Measurements from ENCODE around the gene GRAMD2B. TPM values are rescaled to one million over a fixed set of nuclear protein-coding genes. Genes with fewer than 3 reads are reported as not detected.
"Not testable (repeated sequence)": the region's sequence is repeated elsewhere in the genome, so short reads cannot be mapped to it uniquely, and the experiment has no call there.

The GRAMD2B gene
- total RNA-seq, 1 experiment from 2014 or later: 6.2 TPM

- H3K36me3 ChIP-seq: no peaks in the 10 kb centered on the region
- H3K4me3 ChIP-seq: no peak overlapping the region
- no peak for DNase-seq
- no peaks in the 10 kb centered on the region for H3K27me3 ChIP-seq
- H3K9me3 ChIP-seq: no peaks in the 10 kb centered on the region
Measured at GRCh38 chr5:126508962-126509279, 85.7 kb downstream of the GRAMD2B start.

- Histone ChIP-seq H3K4me3 (no peak overlapping the region), H3K9me3 (no peaks in the 10 kb centered on the region), H3K27me3 (no peaks in the 10 kb centered on the region), H3K36me3 (no peaks in the 10 kb centered on the region)
- DNase-seq: no peak
Measured at GRCh38 chr5:126509339-126509738, 86.1 kb downstream of the GRAMD2B start.

GRCh38 chr5:126511961-126512360 is 88.8 kb downstream of the GRAMD2B start:
- H3K27me3 ChIP-seq: no peaks in the 10 kb centered on the region
- H3K36me3 ChIP-seq: no peaks in the 10 kb centered on the region
- no peaks in the 10 kb centered on the region for H3K9me3 ChIP-seq
- no peak overlapping the region for H3K4me3 ChIP-seq
- no peak for DNase-seq

- H3K4me3 ChIP-seq: no peak overlapping the region
Measured at GRCh38 chr5:126512451-126512850, 89.2 kb downstream of the GRAMD2B start.

DNA sequence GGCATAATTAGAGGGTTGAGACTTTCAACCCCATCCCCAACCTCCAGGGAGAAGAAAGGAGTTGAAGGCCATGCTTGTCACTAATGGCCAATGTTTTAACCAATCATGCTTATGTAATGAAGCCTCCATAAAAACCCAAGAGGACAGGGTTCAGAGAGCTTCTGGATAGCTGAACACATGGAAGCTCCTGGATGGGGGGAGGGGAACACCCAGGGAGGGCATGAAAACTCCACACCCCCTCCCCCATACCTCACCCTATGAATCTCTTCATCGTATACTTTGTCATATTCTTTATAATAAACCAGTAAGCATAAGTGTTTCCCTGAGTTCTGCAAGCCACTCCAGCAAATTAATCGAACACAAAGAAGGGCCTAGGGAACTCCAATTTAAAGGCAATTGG is 90.1 kb downstream of the GRAMD2B start:
- no peaks in the 10 kb centered on the region for H3K27me3 ChIP-seq
- H3K9me3 ChIP-seq: no peaks in the 10 kb centered on the region
- H3K4me3 ChIP-seq: no peak overlapping the region
- no peak for DNase-seq
- H3K36me3 ChIP-seq: no peaks in the 10 kb centered on the region

More at GRCh38 chr5:126512451-126512850, 89.2 kb downstream of the GRAMD2B start:
- DNase-seq: no peak
- Histone ChIP-seq H3K36me3 (no peaks in the 10 kb centered on the region), H3K27me3 (no peaks in the 10 kb centered on the region), H3K9me3 (no peaks in the 10 kb centered on the region)

GRCh38 chr5:126513703-126514102 is 90.5 kb downstream of the GRAMD2B start:
- Histone ChIP-seq H3K36me3 (no peaks in the 10 kb centered on the region), H3K27me3 (no peaks in the 10 kb centered on the region), H3K4me3 (no peak overlapping the region), H3K9me3 (no peaks in the 10 kb centered on the region)
- no peak for DNase-seq

DNA sequence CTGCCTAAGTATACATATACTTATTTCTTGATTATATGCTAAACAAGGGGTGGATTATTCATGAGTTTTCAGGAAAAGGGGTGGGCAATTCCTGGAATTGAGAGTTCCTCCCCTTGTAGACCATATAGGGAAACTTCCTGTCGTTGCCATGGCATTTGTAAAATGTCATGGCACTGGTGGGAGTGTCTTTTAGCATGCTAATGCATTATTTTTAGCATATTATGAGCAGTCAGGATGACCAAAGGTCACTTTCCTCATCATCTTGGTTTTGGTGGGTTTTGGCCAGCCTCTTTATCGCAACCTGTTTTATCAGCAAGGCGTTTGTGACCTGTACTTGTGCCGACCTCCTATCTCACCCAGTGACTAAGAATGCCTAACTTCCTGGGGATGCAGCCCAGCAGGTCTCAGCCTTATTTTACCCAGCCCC is 90.9 kb downstream of the GRAMD2B start:
- Histone ChIP-seq H3K27me3 (no peaks in the 10 kb centered on the region), H3K36me3 (no peaks in the 10 kb centered on the region), H3K9me3 (no peaks in the 10 kb centered on the region), H3K4me3 (no peak overlapping the region)
- no peak for DNase-seq

DNA sequence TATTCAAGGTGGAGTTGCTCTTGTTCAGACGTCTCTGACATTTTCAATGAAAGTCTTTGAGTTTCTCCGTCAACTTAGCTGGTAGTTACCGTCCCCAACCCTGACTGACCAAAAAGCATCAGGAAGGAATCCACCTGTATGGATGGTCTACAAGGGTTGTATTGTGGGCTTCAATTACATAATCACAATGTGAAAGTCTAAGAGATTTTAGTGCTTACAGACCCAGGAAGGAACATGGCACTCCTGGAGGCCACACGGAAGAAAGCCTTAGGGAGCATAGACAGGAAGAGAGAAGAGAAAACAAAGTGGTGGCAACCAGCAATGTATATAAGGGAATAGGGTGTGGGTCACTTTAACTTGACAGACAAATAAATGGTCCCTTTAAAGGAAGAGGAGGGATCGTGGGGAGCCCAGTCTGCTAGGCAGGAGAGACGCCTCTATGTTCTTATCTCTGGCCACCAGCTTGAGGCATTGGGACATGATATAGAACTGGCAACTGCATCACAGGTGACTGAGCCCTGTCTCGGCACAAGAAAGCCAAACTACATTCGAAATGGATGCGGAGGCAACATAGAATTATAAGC is 91.4 kb downstream of the GRAMD2B start:
- DNase-seq: no peak
- no peaks in the 10 kb centered on the region for H3K27me3 ChIP-seq
- H3K9me3 ChIP-seq: no peaks in the 10 kb centered on the region

DNA sequence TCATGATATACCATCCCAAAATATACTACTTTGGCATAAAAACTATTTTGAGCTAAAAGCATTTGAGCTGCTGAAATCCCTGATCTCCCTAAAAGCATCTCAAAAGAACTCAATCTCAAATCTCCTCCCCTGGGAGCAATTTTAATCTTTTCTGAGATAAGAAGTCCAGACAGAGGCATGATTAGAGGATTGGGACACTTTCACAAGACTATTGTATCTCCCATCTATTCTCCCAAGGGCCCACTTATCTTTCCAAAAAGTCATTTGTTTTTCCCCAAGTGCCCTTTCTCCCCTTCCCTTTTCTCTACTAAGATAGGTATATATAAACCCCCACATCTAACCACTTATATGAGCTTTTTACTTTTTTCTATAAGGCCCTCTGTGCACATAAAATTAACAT is 92.1 kb downstream of the GRAMD2B start:
- Histone ChIP-seq H3K9me3 (no peaks in the 10 kb centered on the region), H3K4me3 (no peak overlapping the region), H3K27me3 (no peaks in the 10 kb centered on the region), H3K36me3 (no peaks in the 10 kb centered on the region)
- no peak for DNase-seq

More for the DNA sequence above, 91.4 kb downstream of the GRAMD2B start:
- no peaks in the 10 kb centered on the region for H3K36me3 ChIP-seq
- H3K4me3 ChIP-seq: no peak overlapping the region

DNA sequence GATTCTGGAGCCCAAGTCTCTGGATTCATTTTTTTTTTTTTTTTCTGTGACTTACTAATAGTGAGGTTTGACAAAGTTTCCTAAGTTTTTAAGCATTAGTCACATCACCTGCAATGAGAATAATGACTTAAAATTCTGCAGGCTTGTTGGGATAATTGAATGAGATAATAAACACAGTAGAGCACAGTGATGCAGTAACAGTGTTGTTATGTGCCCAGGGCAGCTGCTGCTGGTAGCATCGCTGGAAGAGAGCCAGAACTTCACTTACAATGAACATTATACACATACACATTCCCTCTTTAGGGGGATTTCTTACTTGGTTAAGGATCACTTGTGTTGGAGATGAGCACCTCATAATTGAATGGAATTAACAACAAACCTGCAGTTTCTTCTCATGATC is 92.9 kb downstream of the GRAMD2B start:
- Histone ChIP-seq H3K9me3 (no peaks in the 10 kb centered on the region), H3K4me3 (no peak overlapping the region), H3K27me3 (no peaks in the 10 kb centered on the region), H3K36me3 (no peaks in the 10 kb centered on the region)
- no peak for DNase-seq

DNA sequence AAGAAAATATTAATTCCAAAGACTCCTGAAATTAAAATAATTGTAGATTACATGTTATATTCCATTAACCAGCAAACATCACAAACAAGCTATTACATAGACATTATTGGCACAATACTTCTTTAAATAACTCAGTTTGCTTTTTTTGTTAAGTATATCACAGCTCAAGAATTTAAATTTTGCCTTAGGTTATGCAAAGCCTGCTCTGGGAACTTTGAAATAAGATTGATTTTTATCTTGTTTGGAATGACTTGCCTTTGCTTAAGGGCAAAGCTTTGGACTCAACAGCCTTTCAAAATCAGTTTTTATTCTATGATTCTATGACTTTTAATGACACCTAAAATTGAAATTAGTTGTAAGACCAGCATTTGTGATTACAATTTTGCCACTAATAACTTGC is 93.6 kb downstream of the GRAMD2B start:
- no peaks in the 10 kb centered on the region for H3K9me3 ChIP-seq
- DNase-seq: no peak

DNA sequence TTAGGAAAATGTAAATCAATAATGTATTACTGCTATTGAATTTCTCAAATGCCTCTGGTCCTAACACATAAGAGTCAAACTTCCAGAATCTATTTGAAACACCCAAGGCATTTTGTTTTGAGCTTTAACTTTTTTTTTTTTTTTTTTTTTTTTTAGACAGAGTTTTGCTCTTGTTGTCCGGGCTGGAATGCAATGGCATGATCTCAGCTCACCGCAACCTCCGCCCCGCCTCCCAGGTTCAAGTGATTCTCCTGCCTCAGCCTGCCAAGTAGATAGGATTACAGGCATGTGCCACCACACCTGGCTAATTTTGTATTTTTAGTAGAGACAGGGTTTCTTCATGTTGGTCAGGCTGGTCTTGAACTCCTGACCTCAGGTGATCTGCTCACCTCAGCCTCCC is 96.0 kb downstream of the GRAMD2B start:
- not testable (repeated sequence) for H3K9me3 ChIP-seq, DNase-seq, H3K4me3 ChIP-seq, H3K27me3 ChIP-seq, H3K36me3 ChIP-seq

More for the DNA sequence above, 93.6 kb downstream of the GRAMD2B start:
- Histone ChIP-seq H3K4me3 (no peak overlapping the region), H3K36me3 (no peaks in the 10 kb centered on the region), H3K27me3 (no peaks in the 10 kb centered on the region)

DNA sequence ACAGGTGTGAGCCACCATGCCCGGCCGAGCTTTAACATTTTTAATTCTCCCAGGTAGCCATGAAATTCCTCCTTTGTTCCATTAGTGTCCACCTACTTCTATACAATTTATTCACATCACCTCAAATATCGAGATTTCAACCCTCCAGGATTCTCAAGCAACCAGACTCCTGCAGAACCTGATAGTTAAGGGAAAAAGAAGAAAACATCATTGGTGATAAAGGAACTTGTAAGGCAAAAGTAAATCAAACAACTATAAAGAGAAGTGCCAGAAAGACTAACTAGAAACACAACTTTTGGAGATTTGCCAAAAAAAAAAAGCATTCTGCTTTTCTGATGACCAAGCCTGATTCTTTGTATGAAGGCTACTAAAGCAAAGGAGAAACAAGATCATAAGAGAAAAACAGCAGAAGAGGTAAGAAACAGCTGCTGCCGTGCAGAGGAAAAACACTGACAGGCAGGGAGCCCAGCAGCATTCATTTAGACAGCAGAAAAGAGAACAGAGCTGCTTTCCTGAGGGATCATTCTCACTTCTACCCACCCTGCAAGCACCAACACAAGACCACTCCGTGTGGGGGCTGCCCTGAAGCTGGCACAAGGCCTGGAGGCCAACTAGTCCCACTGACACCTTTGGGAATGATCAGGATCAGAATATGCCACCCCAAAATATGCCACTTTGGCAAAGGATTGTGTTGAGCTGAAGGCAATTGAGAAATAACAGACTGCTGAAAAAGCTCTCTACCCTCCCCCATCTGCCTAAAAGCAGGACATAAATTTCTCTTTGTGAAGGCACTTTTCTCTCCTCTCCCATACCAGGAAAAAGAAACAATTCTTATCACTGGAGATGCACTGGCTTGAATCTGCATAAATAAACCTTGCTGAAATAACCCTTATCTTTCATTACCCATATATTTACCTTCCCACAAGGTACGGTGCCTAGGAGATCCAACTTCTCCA is 96.7 kb downstream of the GRAMD2B start:
- no peak for DNase-seq

DNA sequence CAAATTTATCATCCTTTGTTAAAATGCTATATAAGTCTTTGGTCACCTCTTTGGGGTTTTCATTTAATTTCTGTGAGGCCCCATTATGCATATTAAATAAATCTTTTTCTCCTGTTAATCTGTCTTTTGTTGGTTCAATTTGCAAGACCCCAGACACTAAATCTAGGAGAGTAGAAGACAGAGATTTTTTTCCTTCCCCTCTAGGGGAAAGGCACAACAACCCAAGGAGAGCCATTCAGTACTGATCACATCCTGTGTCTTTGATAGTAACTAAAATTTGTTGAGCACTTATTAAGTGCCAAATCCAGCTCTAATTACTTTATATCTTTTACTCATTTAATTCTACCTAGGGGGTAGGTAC is 97.4 kb downstream of the GRAMD2B start:
- DNase-seq: no peak

More for the DNA sequence above, 96.7 kb downstream of the GRAMD2B start:
- Histone ChIP-seq H3K36me3 (no peaks in the 10 kb centered on the region), H3K9me3 (no peaks in the 10 kb centered on the region), H3K27me3 (no peaks in the 10 kb centered on the region), H3K4me3 (no peak overlapping the region)

GRCh38 chr5:126521130-126521529 is 97.9 kb downstream of the GRAMD2B start:
- Histone ChIP-seq H3K9me3 (no peaks in the 10 kb centered on the region), H3K4me3 (no peak overlapping the region), H3K36me3 (no peaks in the 10 kb centered on the region), H3K27me3 (no peaks in the 10 kb centered on the region)
- no peak for DNase-seq

More for the DNA sequence above, 97.4 kb downstream of the GRAMD2B start:
- no peak overlapping the region for H3K4me3 ChIP-seq
- H3K27me3 ChIP-seq: no peaks in the 10 kb centered on the region
- no peaks in the 10 kb centered on the region for H3K36me3 ChIP-seq
- no peaks in the 10 kb centered on the region for H3K9me3 ChIP-seq

GRCh38 chr5:126523818-126524510 is 100.8 kb downstream of the GRAMD2B start:
- Histone ChIP-seq H3K27me3 (no peaks in the 10 kb centered on the region), H3K36me3 (no peaks in the 10 kb centered on the region), H3K4me3 (no peak overlapping the region), H3K9me3 (no peaks in the 10 kb centered on the region)
- DNase-seq: no peak

DNA sequence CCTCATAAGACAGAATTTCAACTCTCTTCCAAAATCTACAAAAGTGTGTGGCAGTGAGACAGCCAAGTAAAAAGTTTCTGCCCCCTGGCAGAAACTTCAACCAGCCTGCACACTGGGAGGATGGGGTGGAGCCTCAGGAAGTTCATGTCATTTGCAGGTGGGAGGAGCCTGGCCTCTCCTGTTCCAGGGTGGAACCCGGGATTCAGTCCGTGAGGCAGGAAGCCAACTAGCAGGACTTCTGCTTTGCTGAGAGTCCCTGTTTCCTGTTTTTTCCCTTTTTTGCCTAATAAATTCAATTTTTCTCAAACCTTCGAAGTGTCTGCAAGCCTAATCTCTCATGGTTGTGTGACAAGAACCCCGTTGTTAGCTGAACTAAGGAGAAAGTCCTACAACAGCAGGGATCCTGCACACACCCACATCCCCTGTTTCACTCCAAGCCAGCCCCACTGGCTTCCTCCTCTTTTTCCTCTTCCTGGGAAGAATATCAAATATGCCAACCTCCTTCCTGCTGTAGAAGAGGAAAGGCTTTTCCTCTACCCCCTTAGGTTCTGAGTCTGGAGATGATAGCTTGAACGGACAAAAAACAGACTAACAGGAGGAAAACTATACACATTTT is 102.5 kb downstream of the GRAMD2B start:
- no peaks in the 10 kb centered on the region for H3K9me3 ChIP-seq
- DNase-seq: peak; percentile 72
- no peaks in the 10 kb centered on the region for H3K27me3 ChIP-seq
- H3K4me3 ChIP-seq: no peak overlapping the region
- no peaks in the 10 kb centered on the region for H3K36me3 ChIP-seq

All from MG63 (cell line).